WTC11 (cell line): ENCODE results near the gene ESRRA.

Experiments used
- E2F1 ChIP-seq: sonication (generic); formaldehyde crosslinking; IDR thresholded peaks from 2 replicates; pipeline ENCODE4 v1.8.0; 2022; ENCODE audit warnings: mild to moderate bottlenecking, missing genetic modification reagents
- E2F4 ChIP-seq: sonication (generic); formaldehyde crosslinking; IDR thresholded peaks from 2 replicates; pipeline ENCODE4 v1.8.1; 2022; ENCODE audit warnings: low read depth, mild to moderate bottlenecking, moderate library complexity, missing genetic modification reagents, borderline replicate concordance
- GRHL2 ChIP-seq: fragments of 250-450 bp; sonication (Bioruptor Pico); IDR thresholded peaks from 2 replicates; pipeline ENCODE4 v1.8.0; 2022; ENCODE audit warnings: mild to moderate bottlenecking, moderate library complexity; ENCODE audit not compliant: insufficient replicate concordance, severe bottlenecking
- JUN ChIP-seq: sonication (generic); formaldehyde crosslinking; IDR thresholded peaks from 2 replicates; pipeline ENCODE4 v1.8.0; 2023; ENCODE audit warnings: mild to moderate bottlenecking, missing genetic modification reagents
- NR1H2 ChIP-seq: sonication (generic); formaldehyde crosslinking; IDR thresholded peaks from 2 replicates; pipeline ENCODE4 v1.9.0; 2021; ENCODE audit warnings: mild to moderate bottlenecking, moderate library complexity, missing genetic modification reagents
- TEAD4 ChIP-seq: sonication (generic); formaldehyde crosslinking; IDR thresholded peaks from 2 replicates; pipeline ENCODE4 v1.8.0; 2022; ENCODE audit warnings: mild to moderate bottlenecking, missing genetic modification reagents
- USF1 ChIP-seq: sonication (generic); formaldehyde crosslinking; IDR thresholded peaks from 2 replicates; pipeline ENCODE4 v1.8.0; 2022; ENCODE audit warnings: mild to moderate bottlenecking, missing genetic modification reagents
- USF2 ChIP-seq: sonication (generic); formaldehyde crosslinking; IDR thresholded peaks from 2 replicates; pipeline ENCODE4 v1.8.1; 2023; ENCODE audit warnings: mild to moderate bottlenecking, missing genetic modification reagents, moderate library complexity
- ZNF138 ChIP-seq: sonication (generic); formaldehyde crosslinking; conservative IDR thresholded peaks from 2 replicates; pipeline ENCODE4 v1.8.1; 2022; ENCODE audit warnings: mild to moderate bottlenecking, moderate library complexity, missing genetic modification reagents
- TF ChIP-seq, protein P1 (sequence below): fragments of 200-600 bp; IDR thresholded peaks from 2 replicates; pipeline ENCODE4 v1.8.0; 2022; ENCODE audit warnings: antibody characterized with exemption

GRCh38 chr11:64317325-64317960 lies 12.1 kb downstream of the ESRRA start, which contains the start of gene TRMT112:
- no peak for TF ChIP-seq NR1H2
- TF ChIP-seq JUN (CRISPR knock-in tag) = peak; percentile 13; the same call in 1 of the 2 replicates
- TF ChIP-seq ZNF138 = no peak
- peak; percentile 84 for TF ChIP-seq USF2
- 0 out of 2 replicates have a peak, but pooled peaks have one; percentile 64 for TF ChIP-seq E2F1
- TF ChIP-seq, protein P1, sequence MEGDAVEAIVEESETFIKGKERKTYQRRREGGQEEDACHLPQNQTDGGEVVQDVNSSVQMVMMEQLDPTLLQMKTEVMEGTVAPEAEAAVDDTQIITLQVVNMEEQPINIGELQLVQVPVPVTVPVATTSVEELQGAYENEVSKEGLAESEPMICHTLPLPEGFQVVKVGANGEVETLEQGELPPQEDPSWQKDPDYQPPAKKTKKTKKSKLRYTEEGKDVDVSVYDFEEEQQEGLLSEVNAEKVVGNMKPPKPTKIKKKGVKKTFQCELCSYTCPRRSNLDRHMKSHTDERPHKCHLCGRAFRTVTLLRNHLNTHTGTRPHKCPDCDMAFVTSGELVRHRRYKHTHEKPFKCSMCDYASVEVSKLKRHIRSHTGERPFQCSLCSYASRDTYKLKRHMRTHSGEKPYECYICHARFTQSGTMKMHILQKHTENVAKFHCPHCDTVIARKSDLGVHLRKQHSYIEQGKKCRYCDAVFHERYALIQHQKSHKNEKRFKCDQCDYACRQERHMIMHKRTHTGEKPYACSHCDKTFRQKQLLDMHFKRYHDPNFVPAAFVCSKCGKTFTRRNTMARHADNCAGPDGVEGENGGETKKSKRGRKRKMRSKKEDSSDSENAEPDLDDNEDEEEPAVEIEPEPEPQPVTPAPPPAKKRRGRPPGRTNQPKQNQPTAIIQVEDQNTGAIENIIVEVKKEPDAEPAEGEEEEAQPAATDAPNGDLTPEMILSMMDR = no peak
- TF ChIP-seq E2F4 (CRISPR knock-in tag) = no peak
- no peak for TF ChIP-seq GRHL2
- TF ChIP-seq TEAD4 (CRISPR knock-in tag) = no peak
- peak; percentile 88 for TF ChIP-seq USF1 (CRISPR knock-in tag)
